Measurements from ENCODE around the gene NR1I2. TPM values are rescaled to one million over a fixed set of nuclear protein-coding genes. Genes with fewer than 3 reads are reported as not detected.

Gene NR1I2
- total RNA-seq, 1 experiment from 2014 or later: 0.12 TPM

DNA sequence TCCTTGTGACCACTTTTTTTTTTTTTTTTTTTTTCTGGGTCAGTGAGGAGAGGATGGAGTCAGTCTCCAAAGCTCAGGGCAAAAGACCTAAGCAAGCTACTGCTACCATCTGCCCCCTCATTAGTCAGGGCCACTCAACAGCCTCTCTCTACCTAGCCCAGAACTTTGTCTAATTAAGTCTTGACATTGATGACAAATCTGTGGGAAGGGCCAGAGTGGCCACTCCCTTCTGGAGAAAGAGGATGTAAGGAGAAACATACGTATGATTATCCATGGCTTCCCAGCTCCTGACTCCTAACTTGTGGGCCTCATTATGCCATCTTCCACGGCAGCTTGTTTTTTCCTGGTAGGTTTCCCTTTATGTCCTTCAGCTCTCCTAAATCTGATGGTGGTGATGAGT is 37.9 kb downstream of the NR1I2 start:
- peak; percentile 26 for DNase-seq (ENCODE audit: low read depth)

DNA sequence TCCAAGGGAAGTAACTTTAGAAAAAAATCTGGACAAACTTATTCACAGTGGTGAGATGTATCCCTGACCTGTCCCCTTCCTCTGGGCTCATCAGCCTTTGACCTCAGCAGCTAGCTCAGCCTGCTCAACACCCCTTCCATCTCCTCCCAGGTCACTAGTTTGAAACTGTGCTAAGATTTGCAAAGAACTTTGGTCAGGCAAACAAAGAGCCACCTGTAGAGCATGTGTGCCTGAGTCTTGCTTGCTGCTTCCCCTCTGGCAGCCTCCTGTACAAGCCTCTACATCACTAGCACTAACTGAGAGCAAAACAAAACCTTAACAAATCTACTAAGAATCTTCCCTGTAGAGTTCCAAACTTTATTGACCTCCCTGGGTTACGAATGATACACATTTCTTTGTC is 43.9 kb downstream of the NR1I2 start:
- no peak for DNase-seq (ENCODE audit: low read depth)

DNA sequence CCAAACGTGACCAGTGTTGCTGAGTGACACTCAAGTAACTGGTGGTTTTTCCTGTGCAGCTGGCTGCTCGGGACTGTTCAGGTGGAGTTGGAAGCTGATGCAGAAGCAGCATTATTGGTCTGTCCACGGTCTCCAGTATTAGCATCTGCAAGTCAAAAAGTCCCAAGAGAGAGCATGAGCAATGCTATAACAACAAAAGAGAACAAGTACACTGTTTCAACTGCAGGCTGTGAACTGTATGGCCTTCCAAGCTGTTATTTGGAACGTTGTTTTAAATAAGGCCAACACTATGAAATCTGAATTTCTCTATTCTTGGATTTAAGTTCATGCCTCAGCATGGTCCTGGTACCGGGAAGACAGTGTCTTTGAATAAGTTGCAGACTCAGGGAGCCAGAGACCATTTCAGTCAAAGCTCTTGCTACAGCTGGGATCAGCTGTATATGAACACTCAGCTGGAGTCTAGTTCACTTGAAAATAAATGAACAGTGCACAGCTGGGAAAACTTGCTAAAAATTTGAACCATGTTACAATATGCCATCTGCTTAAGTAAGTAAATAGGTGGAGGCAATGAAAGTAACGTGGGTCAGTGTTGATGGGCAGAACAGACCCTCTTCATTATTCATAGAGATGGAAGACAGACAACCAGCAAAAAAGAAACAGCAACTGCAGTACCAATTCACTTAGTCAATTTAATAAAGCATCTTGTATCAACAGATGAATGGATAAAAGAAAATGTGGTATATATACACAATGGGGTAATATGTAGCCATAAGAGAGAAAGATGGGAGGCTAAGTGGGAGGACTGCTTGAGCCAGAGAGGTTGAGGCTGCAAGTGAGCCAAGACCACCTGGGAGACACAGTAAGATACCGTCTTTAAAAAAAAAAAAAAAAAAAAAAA is 45.1 kb downstream of the NR1I2 start:
- DNase-seq (ENCODE audit: low read depth): no peak

DNA sequence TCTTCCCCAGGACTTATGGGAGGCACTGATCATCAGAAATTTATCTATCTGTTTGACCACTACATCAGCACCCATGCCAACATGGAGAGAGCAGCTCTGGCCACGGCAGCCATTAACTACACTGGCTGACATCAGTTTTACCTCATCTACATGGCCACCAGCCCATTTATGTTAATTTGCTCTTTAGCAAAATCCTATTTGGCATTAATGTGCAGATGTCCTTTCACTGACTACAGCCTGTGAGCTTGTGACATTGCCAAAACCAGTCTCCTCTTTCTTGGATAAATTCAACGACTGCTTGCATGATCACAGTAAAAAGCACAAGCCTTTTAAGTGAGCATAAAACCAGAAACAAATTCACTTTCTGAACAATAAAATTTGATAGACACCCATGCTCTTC is 47.5 kb downstream of the NR1I2 start:
- DNase-seq (ENCODE audit: low read depth): no peak

DNA sequence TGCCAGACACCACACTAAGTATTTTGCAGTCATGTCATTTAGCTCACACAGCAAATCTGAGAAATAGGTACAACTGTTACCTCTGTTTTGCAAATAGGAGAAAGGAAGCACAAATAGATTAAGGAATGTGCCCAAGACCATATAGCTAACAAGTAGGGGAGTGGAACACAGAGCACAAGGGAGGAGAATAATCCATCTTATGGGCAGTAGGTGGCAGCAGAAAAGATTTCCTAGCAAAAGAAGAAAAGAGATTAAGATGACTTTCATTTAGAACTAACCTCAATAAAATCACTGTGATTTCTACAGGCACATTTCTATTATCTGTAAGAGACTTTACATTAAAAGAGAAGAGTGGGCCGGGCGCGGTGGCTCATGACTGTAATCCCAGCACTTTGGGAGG is 49.1 kb downstream of the NR1I2 start:
- DNase-seq (ENCODE audit: low read depth): peak; percentile 33

DNA sequence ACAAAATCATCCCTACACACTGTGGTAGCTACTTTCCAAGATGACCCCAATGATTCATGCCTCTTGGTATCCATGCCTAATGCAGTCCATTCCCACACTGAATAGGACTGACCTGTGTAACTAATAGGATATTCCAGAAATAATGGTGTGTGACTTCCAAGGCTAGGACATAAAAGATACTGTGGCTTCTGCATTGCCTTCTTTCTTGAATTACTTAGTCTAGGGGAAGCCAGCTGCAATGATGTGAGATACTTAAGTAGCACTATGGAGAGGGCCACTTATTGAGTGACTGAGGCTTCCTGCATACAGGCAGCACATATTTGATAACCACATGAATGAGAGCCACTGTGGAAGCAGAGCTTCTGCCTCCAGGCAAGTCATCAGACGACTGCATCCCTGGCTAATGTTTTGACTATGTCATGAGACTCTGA is 50.1 kb downstream of the NR1I2 start:
- DNase-seq (ENCODE audit: low read depth): peak; percentile 97

DNA sequence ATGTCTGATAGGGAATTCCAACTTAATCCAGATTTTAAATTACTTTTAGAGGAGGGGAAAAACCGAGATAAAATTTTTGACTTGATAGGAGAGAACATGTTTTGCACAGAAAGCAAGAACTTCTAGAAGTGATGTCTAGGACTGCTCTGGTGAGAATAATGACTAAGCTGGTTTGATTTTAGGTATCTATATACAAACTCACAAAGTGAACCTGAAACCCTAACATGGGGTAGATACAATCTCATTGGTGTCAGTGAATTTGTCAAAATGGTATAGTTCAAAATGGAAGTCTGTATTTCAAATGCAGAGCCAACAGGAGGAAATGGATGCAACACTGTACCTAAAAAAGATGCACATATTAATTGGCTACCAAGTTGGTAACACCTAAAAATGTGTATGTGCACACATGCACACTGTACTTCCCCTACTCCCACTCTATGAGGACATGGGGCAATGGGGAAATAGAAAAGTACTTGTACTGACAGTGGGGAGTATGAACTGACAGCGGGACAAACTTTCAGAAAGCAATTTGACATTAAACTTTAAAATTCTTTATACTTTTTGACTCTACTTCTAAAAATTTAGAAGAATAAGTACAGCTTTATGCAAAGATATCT is 53.0 kb downstream of the NR1I2 start:
- no peak for DNase-seq (ENCODE audit: low read depth)

DNA sequence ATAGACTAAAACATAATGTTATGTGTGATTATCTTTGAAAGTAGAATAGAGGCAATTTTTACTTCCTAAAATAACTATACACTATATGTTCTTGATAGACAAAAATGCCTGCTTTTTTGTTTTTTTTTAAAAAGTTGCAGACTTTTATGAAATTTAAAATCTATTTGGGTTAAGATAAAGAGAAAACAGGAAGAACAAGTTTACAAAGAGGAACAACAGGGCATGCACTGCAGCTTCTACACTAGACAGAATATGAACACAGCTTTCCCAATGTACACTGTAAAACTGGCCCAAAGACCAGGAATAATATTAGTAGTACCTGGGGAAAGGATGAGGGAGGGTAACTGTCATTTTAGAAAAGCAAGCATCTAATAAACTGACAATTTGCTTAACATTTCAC is 53.7 kb downstream of the NR1I2 start:
- DNase-seq (ENCODE audit: low read depth): no peak

DNA sequence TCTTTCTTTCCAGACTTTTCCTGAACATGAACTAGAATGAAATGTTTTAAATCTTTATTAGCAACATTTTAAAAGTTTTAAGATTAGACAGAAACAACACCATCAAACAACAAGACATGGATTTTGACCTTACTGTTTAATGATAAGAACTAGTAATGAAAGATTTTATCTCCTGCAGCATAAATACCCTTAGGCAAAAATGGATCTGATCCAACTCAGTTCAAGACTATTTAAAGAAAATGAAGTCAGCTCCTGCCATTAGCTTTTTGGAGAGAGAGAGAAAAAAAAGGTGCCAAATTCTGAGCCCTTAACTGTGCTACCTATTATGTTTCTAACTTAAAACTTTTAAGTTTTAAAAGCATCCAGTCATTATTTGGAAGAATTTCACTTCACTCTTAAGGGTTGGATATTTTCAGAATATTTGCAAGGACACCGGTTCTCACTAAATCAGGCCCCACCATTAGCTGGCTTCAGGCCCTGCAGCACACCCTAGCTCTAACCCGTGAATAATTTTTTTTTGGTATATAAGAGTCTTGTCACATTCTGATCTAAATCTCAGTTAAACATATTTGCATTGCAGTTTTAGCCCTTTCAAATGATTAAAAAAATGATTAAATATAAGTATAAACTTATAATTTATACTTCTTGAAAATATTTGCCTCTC is 60.0 kb downstream of the NR1I2 start:
- peak; percentile 74 for DNase-seq (ENCODE audit: low read depth)

DNA sequence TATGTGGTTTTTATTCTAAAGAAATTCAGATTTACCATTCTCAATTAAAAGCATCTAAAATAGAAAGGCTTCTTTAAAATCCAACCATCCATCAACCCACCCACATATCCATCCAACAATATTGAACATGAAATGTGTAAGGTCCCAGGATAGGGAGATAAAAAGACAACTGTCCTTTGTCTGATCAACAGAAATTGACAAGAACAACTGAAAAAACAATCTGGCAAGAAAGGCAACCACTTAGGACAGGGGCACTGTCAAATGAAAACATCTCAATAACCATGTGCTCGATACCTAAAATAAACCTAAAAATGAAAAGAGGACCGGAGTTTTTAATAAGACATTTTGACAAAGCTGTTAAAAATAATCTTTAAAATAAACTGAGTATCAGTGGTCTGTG is 67.2 kb downstream of the NR1I2 start:
- DNase-seq (ENCODE audit: low read depth): no peak

DNA sequence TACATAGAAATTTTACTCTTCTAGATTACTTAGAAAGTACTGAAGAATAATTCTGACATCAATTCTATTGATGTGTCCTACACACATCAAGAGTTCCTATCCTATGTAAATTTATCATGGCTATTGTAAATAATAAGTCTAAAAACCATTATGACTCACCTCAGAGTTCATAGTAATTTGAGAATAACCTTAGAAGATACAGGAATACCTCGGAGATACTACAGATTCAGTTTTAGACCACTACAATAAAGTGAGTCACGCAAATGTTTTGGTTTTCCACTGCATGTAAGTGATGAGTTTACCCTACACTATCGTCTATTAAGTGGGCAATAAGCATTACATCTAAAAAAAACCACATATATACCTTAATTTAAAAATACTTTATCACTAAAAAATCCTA is 74.8 kb downstream of the NR1I2 start:
- DNase-seq (ENCODE audit: low read depth): no peak

DNA sequence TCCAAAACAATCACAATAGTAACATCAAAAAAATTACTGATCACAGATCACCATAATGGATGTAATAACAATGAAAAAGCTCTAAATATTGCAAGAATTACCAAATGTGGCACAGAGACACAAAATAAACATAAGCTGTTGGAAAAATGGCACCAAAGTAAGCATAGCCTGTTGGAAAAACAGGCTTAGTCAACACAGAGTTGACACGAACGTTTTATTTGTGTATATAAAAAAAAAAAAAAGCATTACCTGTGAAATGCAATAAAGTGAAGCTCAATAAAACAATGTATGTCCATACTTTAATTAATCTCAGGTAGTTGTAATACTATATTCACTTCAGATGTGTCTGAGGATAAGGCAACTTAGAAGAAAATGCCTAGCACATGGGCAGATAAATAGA is 77.1 kb downstream of the NR1I2 start:
- no peak for DNase-seq (ENCODE audit: low read depth)

DNA sequence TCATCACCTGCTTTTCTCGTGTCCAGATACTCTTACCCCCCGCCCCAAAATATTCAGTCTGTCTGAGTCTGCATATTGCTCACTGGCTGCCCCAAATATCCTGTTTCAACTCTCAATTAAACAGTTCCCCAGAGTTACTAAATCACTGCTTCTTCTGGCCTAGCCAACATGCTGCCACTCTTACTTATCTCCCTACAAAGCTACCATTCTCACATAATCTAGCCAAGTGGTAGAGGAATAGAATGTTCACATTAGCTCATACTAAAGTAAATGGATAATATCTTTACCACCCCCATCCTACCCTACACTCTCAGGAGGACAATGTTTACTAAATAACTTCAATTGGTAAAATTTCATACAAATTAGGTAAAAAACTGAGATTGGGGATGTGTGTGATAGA is 77.8 kb downstream of the NR1I2 start:
- DNase-seq (ENCODE audit: low read depth): no peak

DNA sequence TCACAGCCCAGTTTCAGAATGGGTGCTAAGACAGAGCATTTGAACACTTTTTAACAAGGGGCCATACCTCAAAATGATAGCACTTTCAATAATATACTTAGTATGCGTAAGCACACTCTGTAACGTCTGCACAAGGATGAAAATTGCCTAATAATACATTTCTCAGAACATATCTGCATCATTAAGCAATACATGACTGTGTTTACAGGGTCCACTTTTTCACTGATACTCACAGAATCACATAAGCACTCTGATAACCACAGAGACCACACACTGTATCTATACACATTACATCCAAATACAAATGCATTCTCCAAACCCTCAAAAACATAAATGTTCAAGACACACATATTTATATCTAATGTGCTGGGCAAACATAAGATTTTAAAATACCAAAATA is 79.8 kb downstream of the NR1I2 start:
- DNase-seq (ENCODE audit: low read depth): no peak

DNA sequence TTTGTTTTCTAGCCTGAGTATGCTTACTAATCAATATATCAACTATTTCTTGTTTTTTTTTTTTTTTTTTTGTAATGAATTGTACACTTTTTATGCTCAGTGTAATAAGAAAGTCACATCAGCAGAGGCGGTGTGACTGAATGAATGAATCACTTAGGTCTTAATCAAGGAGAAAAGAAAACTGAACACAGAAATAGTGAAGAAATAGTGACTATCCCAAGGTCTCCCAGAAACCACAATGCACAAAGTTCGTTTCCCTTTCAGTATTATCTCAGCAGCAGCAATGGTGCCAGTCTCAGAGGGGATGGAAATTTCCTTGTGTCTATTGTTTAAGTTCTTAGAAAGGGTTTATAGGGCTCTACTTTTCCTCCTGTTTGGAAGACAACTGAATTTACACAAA is 80.7 kb downstream of the NR1I2 start:
- no peak for DNase-seq (ENCODE audit: low read depth)

DNA sequence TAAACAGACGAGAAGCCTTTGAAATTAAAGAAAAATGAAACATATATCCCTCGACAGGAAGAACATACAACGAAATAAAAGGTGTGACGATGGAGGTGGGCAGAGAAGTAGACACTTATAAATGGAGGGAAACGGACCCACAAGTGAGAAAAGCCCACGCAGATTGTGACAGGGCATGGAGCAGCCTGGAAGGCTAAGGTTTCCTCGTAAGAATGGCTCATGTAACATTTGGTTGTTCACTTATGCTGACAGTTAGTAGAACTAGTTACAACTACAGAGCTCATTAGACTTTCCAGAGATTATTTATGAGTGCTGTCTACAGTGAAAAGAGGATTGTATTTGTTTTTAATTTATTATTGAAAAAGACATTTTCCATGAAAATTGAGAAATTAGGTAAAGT is 82.6 kb downstream of the NR1I2 start:
- no peak for DNase-seq (ENCODE audit: low read depth)

Other genes starting within 250 kb of the NR1I2 start
- not detected in 2 replicates for gene CD80, start 222.5 kb upstream of the NR1I2 start, total RNA-seq (2014; rRNA removed; shearing (Covaris generic))
- 3.8 and 5.6 TPM in 2 replicates for gene ADPRH, start 202.6 kb upstream of the NR1I2 start, total RNA-seq (2014; rRNA removed; shearing (Covaris generic))
- gene PLA1A, start 184.2 kb upstream of the NR1I2 start, total RNA-seq (2014; rRNA removed; shearing (Covaris generic)): 0.20 TPM in 1 of 2 replicates, not detected in the other
- not detected in 2 replicates for gene POPDC2, start 121.5 kb upstream of the NR1I2 start, total RNA-seq (2014; rRNA removed; shearing (Covaris generic))
- 81.9 and 86.8 TPM in 2 replicates for gene COX17, start 104.7 kb upstream of the NR1I2 start, total RNA-seq (2014; rRNA removed; shearing (Covaris generic))
- gene CFAP91, start 79.1 kb upstream of the NR1I2 start, total RNA-seq (2014; rRNA removed; shearing (Covaris generic)): not detected in 2 replicates

Data from RPMI7951 (cell line).